WTC11 (cell line): ENCODE data around the gene PTBP2. TPM values are rescaled to one million over a fixed set of nuclear protein-coding genes. Genes with fewer than 3 reads are reported as not detected.

Experiments used
- ATAC-seq: fragments of 200-7000 bp; cut with Tn5 transposase; 2 replicates; pipeline ENCODE4 v1.10.0; 2021; ENCODE audit warnings: mild to moderate bottlenecking, moderate library complexity
- CTCF ChIA-PET: fragments of 300-600 bp; sonication (Branson Sonifier 250); formaldehyde crosslinking; loops from one replicate; lab custom pipeline; 2021; ENCODE audit warnings: antibody characterized with exemption; lab: Charles Lee
- POLR2A ChIA-PET: fragments of 350-600 bp; sonication (Branson Sonifier 250); formaldehyde crosslinking; loops from one replicate; lab custom pipeline; 2021; ENCODE audit warnings: antibody characterized with exemption; lab: Charles Lee
- DNase-seq: peaks from one replicate; pipeline ENCODE4 v3.0.0; 2021; ENCODE audit warnings: low spot score
- H3K27ac Mint-ChIP-seq: 2 replicates; pipeline ENCODE4 v1.8.0; 2021; ENCODE audit warnings: mixed read lengths
- H3K27me3 Mint-ChIP-seq: 2 replicates; pipeline ENCODE4 v1.8.0; 2021; ENCODE audit warnings: low read depth, mild to moderate bottlenecking, moderate library complexity, mixed read lengths
- H3K36me3 Mint-ChIP-seq: 2 replicates; pipeline ENCODE4 v1.8.0; 2021; ENCODE audit warnings: mixed read lengths
- H3K4me1 Mint-ChIP-seq: 2 replicates; pipeline ENCODE4 v1.8.0; 2022; ENCODE audit warnings: mixed read lengths
- H3K4me3 Mint-ChIP-seq: 2 replicates; pipeline ENCODE4 v1.8.0; 2021; ENCODE audit warnings: mild to moderate bottlenecking, moderate library complexity, mixed read lengths
- H3K9me3 Mint-ChIP-seq: 2 replicates; pipeline ENCODE4 v1.8.0; 2021; ENCODE audit warnings: mixed read lengths
- ATF1 ChIP-seq: sonication (generic); formaldehyde crosslinking; IDR thresholded peaks from 2 replicates; pipeline ENCODE4 v1.8.1; 2023; ENCODE audit warnings: mild to moderate bottlenecking, moderate library complexity, missing genetic modification reagents
- ATF2 ChIP-seq: sonication (generic); formaldehyde crosslinking; IDR thresholded peaks from 2 replicates; pipeline ENCODE4 v1.8.1; 2022; ENCODE audit warnings: low read depth, missing genetic modification reagents, borderline replicate concordance
- CTCF ChIP-seq: fragments of 200-600 bp; IDR thresholded peaks from 2 replicates; pipeline ENCODE4 v1.8.0; 2022; ENCODE audit warnings: antibody characterized with exemption
- FOXJ3 ChIP-seq: sonication (generic); formaldehyde crosslinking; IDR thresholded peaks from 2 replicates; pipeline ENCODE4 v1.9.0; 2021; ENCODE audit warnings: missing genetic modification reagents, mild to moderate bottlenecking, borderline replicate concordance
- FOXP4 ChIP-seq: sonication (generic); formaldehyde crosslinking; IDR thresholded peaks from 2 replicates; pipeline ENCODE4 v1.8.0; 2022; ENCODE audit warnings: mild to moderate bottlenecking, missing genetic modification reagents
- GTF2I ChIP-seq: fragments of 250-450 bp; sonication (Bioruptor Pico); conservative IDR thresholded peaks from 2 replicates; pipeline ENCODE4 v1.4.0; 2021; ENCODE audit warnings: mild to moderate bottlenecking
- KAT7 ChIP-seq: sonication (generic); formaldehyde crosslinking; IDR thresholded peaks from 2 replicates; pipeline ENCODE4 v1.8.1; 2023; ENCODE audit warnings: missing genetic modification reagents, mild to moderate bottlenecking, borderline replicate concordance
- MAX ChIP-seq: sonication (generic); formaldehyde crosslinking; IDR thresholded peaks from 2 replicates; pipeline ENCODE4 v1.8.0; 2022; ENCODE audit warnings: mild to moderate bottlenecking, missing genetic modification reagents
- MLX ChIP-seq: sonication (generic); formaldehyde crosslinking; IDR thresholded peaks from 2 replicates; pipeline ENCODE4 v1.8.1; 2023; ENCODE audit warnings: mild to moderate bottlenecking, missing genetic modification reagents, moderate library complexity
- MYBL2 ChIP-seq: sonication (generic); formaldehyde crosslinking; IDR thresholded peaks from 2 replicates; pipeline ENCODE4 v1.8.1; 2023; ENCODE audit warnings: mild to moderate bottlenecking, moderate library complexity, missing genetic modification reagents
- NFYB ChIP-seq: sonication (generic); formaldehyde crosslinking; conservative IDR thresholded peaks from 2 replicates; pipeline ENCODE4 v1.8.0; 2022; ENCODE audit warnings: low read depth, missing genetic modification reagents
- OVOL2 ChIP-seq: fragments of 250-450 bp; sonication (Bioruptor Pico); IDR thresholded peaks from 2 replicates; pipeline ENCODE4 v1.9.0; 2021; ENCODE audit warnings: mild to moderate bottlenecking, borderline replicate concordance
- PRDM15 ChIP-seq: sonication (generic); formaldehyde crosslinking; IDR thresholded peaks from 2 replicates; pipeline ENCODE4 v1.8.0; 2022; ENCODE audit warnings: missing genetic modification reagents
- PRRX2 ChIP-seq: fragments of 250-450 bp; sonication (Bioruptor Pico); IDR thresholded peaks from 2 replicates; pipeline ENCODE4 v1.8.0; 2021; ENCODE audit warnings: mild to moderate bottlenecking
- ZBTB43 ChIP-seq: sonication (generic); formaldehyde crosslinking; IDR thresholded peaks from 2 replicates; pipeline ENCODE4 v1.8.1; 2023; ENCODE audit warnings: mild to moderate bottlenecking, missing genetic modification reagents
- ZNF138 ChIP-seq: sonication (generic); formaldehyde crosslinking; conservative IDR thresholded peaks from 2 replicates; pipeline ENCODE4 v1.8.1; 2022; ENCODE audit warnings: mild to moderate bottlenecking, moderate library complexity, missing genetic modification reagents
- ZNF425 ChIP-seq: fragments of 250-450 bp; sonication (Bioruptor Pico); conservative IDR thresholded peaks from 2 replicates; pipeline ENCODE4 v1.9.0; 2021; ENCODE audit warnings: mild to moderate bottlenecking
- ZNF532 ChIP-seq: fragments of 250-450 bp; sonication (Bioruptor Pico); IDR thresholded peaks from 2 replicates; pipeline ENCODE4 v1.9.0; 2021; ENCODE audit warnings: mild to moderate bottlenecking, borderline replicate concordance
- total RNA-seq: library from RNA; stranded (reverse); gene quantifications from 3 replicates; pipeline ENCODE4 v1.2.3, GENCODE V29; 2021

Gene PTBP2
- total RNA-seq, 1 experiment from 2014 or later: 50.0 TPM

GRCh38 chr1:96790599-96790998, 69.0 kb downstream of the PTBP2 start:
- Mint-ChIP-seq H3K27ac (no peak overlapping the region), H3K27me3 (no peaks in the 10 kb centered on the region), H3K4me3 (no peak overlapping the region), H3K36me3 (peaks cover 46% of the 10 kb centered on the region), H3K9me3 (no peaks in the 10 kb centered on the region), H3K4me1 (peaks cover 10% of the 10 kb centered on the region)
- POLR2A ChIA-PET: no interaction called here
- CTCF ChIA-PET: no interaction called here
- no peak for DNase-seq
- TF ChIP-seq FOXP4 (no peak), ZNF425 (CRISPR knock-in tag) (no peak), MAX (CRISPR knock-in tag) (no peak), ZBTB43 (CRISPR knock-in tag) (no peak), OVOL2 (CRISPR knock-in tag) (no peak), ZNF138 (CRISPR knock-in tag) (no peak), FOXJ3 (CRISPR knock-in tag) (no peak), GTF2I (CRISPR knock-in tag) (no peak), ATF2 (no peak), NFYB (CRISPR knock-in tag) (no peak), PRDM15 (no peak), MLX (CRISPR knock-in tag) (no peak), PRRX2 (CRISPR knock-in tag) (no peak), KAT7 (CRISPR knock-in tag) (no peak)
- ATAC-seq: no peak

- Mint-ChIP-seq H3K4me1 (peaks cover 10% of the 10 kb centered on the region), H3K27ac (no peak overlapping the region), H3K27me3 (no peaks in the 10 kb centered on the region), H3K36me3 (peaks cover 47% of the 10 kb centered on the region), H3K4me3 (no peak overlapping the region), H3K9me3 (peaks cover 10% of the 10 kb centered on the region)
- no peak for ATAC-seq
- ChIA-PET CTCF (no interaction called here), POLR2A (no interaction called here)
- DNase-seq: no peak
- TF ChIP-seq ZNF532 (CRISPR knock-in tag) (no peak), ATF1 (CRISPR knock-in tag) (no peak), CTCF (no peak), MYBL2 (no peak)
These were observed 70.6 kb downstream of the PTBP2 start for GRCh38 chr1:96792220-96792619.
